ENCODE data around the gene YAP1.
"Not testable (repeated sequence)": the region's sequence is repeated elsewhere in the genome, so short reads cannot be mapped to it uniquely, and the experiment has no call there.

Gene YAP1

GRCh38 chr11:102166175-102167064 lies 56.2 kb downstream of the YAP1 start:
- no peak for DNase-seq

- DNase-seq: no peak
These were observed 58.2 kb downstream of the YAP1 start for GRCh38 chr11:102168481-102168880.

- no peak for DNase-seq
These were observed 60.9 kb downstream of the YAP1 start for GRCh38 chr11:102171101-102171500.

- no peak for DNase-seq
These were observed 62.0 kb downstream of the YAP1 start for GRCh38 chr11:102172127-102172848.

- no peak for DNase-seq
These were observed 66.9 kb downstream of the YAP1 start for GRCh38 chr11:102177126-102177525.

- no peak for DNase-seq
These were observed 67.9 kb downstream of the YAP1 start for GRCh38 chr11:102177974-102178631.

- DNase-seq: no peak
These were observed 69.1 kb downstream of the YAP1 start for GRCh38 chr11:102179371-102179770.

GRCh38 chr11:102184269-102184987 lies 74.2 kb downstream of the YAP1 start:
- DNase-seq: no peak

- no peak for DNase-seq
These were observed 76.4 kb downstream of the YAP1 start for GRCh38 chr11:102186551-102187191.

GRCh38 chr11:102187416-102188151 lies 77.3 kb downstream of the YAP1 start:
- DNase-seq: no peak

- no peak for DNase-seq
These were observed 78.2 kb downstream of the YAP1 start for GRCh38 chr11:102188488-102188887.

GRCh38 chr11:102191832-102192231 lies 81.6 kb downstream of the YAP1 start:
- no peak for DNase-seq

- DNase-seq: no peak
These were observed 82.3 kb downstream of the YAP1 start for GRCh38 chr11:102192349-102193066.

GRCh38 chr11:102194257-102194656 lies 84.0 kb downstream of the YAP1 start:
- DNase-seq: no peak

GRCh38 chr11:102194990-102195389 lies 84.7 kb downstream of the YAP1 start:
- no peak for DNase-seq

- DNase-seq: no peak
These were observed 86.1 kb downstream of the YAP1 start for GRCh38 chr11:102196351-102196750.

- DNase-seq: no peak
These were observed 86.6 kb downstream of the YAP1 start for GRCh38 chr11:102196816-102197215.

- no peak for DNase-seq
These were observed 87.5 kb downstream of the YAP1 start for GRCh38 chr11:102197670-102198139.

GRCh38 chr11:102199673-102200072 lies 89.4 kb downstream of the YAP1 start:
- DNase-seq: no peak

- not testable (repeated sequence) for DNase-seq
These were observed 90.1 kb downstream of the YAP1 start for GRCh38 chr11:102200325-102200724.

GRCh38 chr11:102201776-102202175 lies 91.5 kb downstream of the YAP1 start:
- DNase-seq: no peak
